Measurements from ENCODE around the gene PDE6D.

The PDE6D gene

DNA sequence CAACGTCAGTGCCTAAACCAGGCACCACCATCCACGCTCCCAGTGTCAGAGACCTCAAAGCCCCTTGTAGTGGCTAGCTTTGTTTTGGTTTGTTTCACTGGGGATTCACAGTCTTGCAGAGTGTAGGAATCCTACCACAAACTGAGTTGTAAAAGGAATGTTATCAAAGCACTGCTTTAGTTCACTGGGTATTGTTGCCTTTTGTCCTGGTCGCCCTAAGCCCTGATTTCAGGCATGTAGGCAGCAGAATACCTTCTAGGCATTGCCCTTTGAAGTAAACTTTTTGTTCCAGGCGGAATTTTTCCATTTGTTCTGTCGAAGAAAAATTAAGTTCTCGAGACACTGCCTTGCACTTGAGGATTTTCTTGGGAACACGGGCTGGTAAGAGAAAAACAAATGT, 43.3 kb downstream of the PDE6D start:
- TF ChIP-seq FOXM1 (IDR thresholded peaks at IDR 0.05; ENCODE audit: borderline replicate concordance) (no peak), SP1 (IDR thresholded peaks at IDR 0.05) (no peak), FOXK2 (IDR thresholded peaks at IDR 0.05) (no peak), ELF4 (IDR thresholded peaks at IDR 0.05) (no peak), ARNT (IDR thresholded peaks at IDR 0.05) (no peak), HDGF (IDR thresholded peaks at IDR 0.05; ENCODE audit: borderline replicate concordance) (no peak), FOXA1 (IDR thresholded peaks at IDR 0.05) (no peak), LEF1 (IDR thresholded peaks at IDR 0.05; ENCODE audit: borderline replicate concordance) (no peak), SUZ12 (IDR thresholded peaks at IDR 0.05) (no peak), CTBP1 (IDR thresholded peaks at IDR 0.05; ENCODE audit: borderline replicate concordance) (no peak)
- ChIA-PET POLR2A (no interaction called here), CTCF (interaction anchor here (1.0 kb wide), 1 partner anchor 22 kb away, joined by 3 read pairs; no protein-coding TSS in a partner anchor)
- no peak for DNase-seq (ENCODE audit: extremely low spot score)

DNA sequence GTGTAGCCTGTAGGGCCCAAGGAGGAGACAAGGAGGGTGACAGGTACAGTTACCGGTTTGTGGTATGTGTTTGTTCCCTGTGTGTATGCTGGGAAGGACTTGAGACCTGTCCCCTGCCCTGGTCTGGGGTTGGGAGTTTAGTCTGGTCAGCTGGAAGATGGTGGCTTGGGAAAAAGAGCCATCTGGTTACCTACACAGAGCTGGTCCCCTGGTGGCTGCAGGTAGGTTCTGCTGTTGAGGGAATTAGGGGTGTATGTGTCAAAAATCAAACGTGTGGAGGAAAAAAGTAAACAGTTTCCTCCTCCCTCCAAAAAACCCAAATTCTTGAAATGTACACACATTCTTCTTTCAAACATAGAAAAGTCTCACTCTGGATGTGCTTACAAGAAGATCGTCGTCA, 48.5 kb downstream of the PDE6D start:
- ChIA-PET POLR2A (no interaction called here), CTCF (no interaction called here)
- DNase-seq (ENCODE audit: extremely low spot score), result no peak
- TF ChIP-seq SUZ12 (IDR thresholded peaks at IDR 0.05) (no peak), FOXK2 (IDR thresholded peaks at IDR 0.05) (no peak)

DNA sequence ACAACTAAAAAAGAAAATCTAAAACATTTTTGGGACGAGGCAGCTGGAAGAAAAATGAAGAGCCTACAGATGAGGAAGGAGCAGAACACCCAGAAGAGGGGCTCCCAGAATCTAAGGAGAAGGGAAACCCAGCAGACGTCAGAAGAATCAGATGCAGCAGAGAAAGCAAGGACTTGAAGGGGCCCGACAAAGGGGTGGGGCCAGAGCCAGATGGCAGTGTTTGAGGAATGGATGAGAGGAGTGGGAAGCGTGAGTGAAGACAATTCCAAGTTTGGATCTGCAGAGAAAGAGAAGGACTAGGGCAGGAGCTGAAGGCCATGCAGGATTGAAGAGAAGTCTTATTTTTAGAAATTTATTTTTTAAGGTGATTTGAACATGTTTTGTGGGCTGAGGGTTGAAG, 53.5 kb downstream of the PDE6D start:
- ChIA-PET CTCF (interaction anchor here (0.9 to 1.5 kb wide), 2 partner anchors 13 to 50 kb away, joined by 3 to 4 read pairs; no protein-coding TSS in a partner anchor), POLR2A (no interaction called here)
- TF ChIP-seq NFRKB (IDR thresholded peaks at IDR 0.05) (no peak), HDGF (IDR thresholded peaks at IDR 0.05; ENCODE audit: borderline replicate concordance) (no peak), L3MBTL2 (conservative IDR thresholded peaks at IDR 0.05) (no peak), TARDBP (IDR thresholded peaks at IDR 0.05) (no peak), LEF1 (IDR thresholded peaks at IDR 0.05; ENCODE audit: borderline replicate concordance) (no peak), BHLHE40 (IDR thresholded peaks at IDR 0.05; ENCODE audit: borderline replicate concordance) (no peak), FOXA1 (IDR thresholded peaks at IDR 0.05) (no peak), ELF4 (IDR thresholded peaks at IDR 0.05) (no peak), SUZ12 (IDR thresholded peaks at IDR 0.05) (no peak), ZNF384 (IDR thresholded peaks at IDR 0.05) (no peak), ARNT (IDR thresholded peaks at IDR 0.05) (no peak), SP1 (IDR thresholded peaks at IDR 0.05) (no peak), FOXM1 (IDR thresholded peaks at IDR 0.05; ENCODE audit: borderline replicate concordance) (no peak), FOXK2 (IDR thresholded peaks at IDR 0.05) (no peak), CTBP1 (IDR thresholded peaks at IDR 0.05; ENCODE audit: borderline replicate concordance) (no peak)
- TF ChIP-seq, protein P1, sequence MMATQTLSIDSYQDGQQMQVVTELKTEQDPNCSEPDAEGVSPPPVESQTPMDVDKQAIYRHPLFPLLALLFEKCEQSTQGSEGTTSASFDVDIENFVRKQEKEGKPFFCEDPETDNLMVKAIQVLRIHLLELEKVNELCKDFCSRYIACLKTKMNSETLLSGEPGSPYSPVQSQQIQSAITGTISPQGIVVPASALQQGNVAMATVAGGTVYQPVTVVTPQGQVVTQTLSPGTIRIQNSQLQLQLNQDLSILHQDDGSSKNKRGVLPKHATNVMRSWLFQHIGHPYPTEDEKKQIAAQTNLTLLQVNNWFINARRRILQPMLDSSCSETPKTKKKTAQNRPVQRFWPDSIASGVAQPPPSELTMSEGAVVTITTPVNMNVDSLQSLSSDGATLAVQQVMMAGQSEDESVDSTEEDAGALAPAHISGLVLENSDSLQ (IDR thresholded peaks at IDR 0.05), result no peak
- no peak for DNase-seq (ENCODE audit: extremely low spot score)

DNA sequence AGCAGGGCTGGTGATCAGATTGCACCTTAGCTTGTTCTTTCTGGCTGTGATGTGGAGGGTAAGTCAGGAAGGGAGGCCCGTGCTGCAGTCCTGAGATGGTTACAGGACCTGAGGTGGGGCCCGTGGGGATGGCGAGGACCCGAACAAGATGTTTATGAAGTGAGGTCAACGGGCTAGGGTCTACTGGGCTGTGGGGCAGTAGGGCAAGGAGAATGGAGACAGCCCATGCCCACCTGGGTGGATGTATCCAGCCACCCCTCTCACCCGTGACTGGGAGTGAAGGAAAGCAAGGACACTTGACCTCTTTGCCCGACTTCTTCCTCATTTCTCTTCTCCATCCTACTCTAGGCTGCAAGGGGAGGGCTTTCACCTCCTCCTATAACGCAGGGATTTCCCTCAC, 54.8 kb downstream of the PDE6D start:
- no peak for TF ChIP-seq ARNT (IDR thresholded peaks at IDR 0.05)
- no peak for TF ChIP-seq FOXA1 (IDR thresholded peaks at IDR 0.05)
- TF ChIP-seq BHLHE40 (IDR thresholded peaks at IDR 0.05; ENCODE audit: borderline replicate concordance), result no peak
- TF ChIP-seq SP1 (IDR thresholded peaks at IDR 0.05), result no peak
- TF ChIP-seq NFRKB (IDR thresholded peaks at IDR 0.05), result no peak
- no peak for TF ChIP-seq TARDBP (IDR thresholded peaks at IDR 0.05)
- TF ChIP-seq L3MBTL2 (conservative IDR thresholded peaks at IDR 0.05), result no peak
- no peak for TF ChIP-seq CTBP1 (IDR thresholded peaks at IDR 0.05; ENCODE audit: borderline replicate concordance)
- no peak for TF ChIP-seq LEF1 (IDR thresholded peaks at IDR 0.05; ENCODE audit: borderline replicate concordance)
- no peak for TF ChIP-seq FOXM1 (IDR thresholded peaks at IDR 0.05; ENCODE audit: borderline replicate concordance)
- TF ChIP-seq FOXK2 (IDR thresholded peaks at IDR 0.05), result no peak
- TF ChIP-seq ZNF384 (IDR thresholded peaks at IDR 0.05), result no peak
- no peak for TF ChIP-seq HDGF (IDR thresholded peaks at IDR 0.05; ENCODE audit: borderline replicate concordance)
- TF ChIP-seq SUZ12 (IDR thresholded peaks at IDR 0.05), result no peak
- TF ChIP-seq ELF4 (IDR thresholded peaks at IDR 0.05), result no peak
- TF ChIP-seq, protein P1 (IDR thresholded peaks at IDR 0.05), result no peak
- ChIA-PET POLR2A (interaction anchor here (0.6 kb wide), 1 partner anchor 33 kb away, joined by 4 read pairs; no protein-coding TSS in a partner anchor), CTCF (interaction anchor here (3.1 kb wide), 1 partner anchor 12 kb away, joined by 20 read pairs; no protein-coding TSS in a partner anchor)
- DNase-seq (ENCODE audit: extremely low spot score), result no peak

DNA sequence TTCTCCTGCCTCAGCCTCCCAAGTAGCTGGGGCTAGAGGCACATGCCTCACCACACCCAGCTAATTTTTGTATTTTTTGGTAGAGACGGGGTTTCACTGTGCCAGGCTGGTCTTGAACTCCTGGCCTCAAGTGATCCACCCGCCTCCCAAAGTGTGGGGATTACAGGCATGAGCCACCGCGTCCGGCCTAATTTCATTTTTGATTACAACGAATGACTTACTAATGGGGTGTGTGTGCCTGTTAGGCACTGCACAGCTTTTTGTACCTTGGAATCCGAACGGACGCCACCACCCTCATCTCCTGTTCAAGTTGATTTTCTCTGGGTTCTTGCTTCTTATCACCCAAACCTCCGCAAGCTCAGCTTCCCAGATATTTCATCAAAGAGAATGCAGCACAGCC, 55.6 kb downstream of the PDE6D start:
- DNase-seq (ENCODE audit: extremely low spot score), result no peak
- no peak for TF ChIP-seq FOXM1 (IDR thresholded peaks at IDR 0.05; ENCODE audit: borderline replicate concordance)
- TF ChIP-seq LEF1 (IDR thresholded peaks at IDR 0.05; ENCODE audit: borderline replicate concordance), result no peak
- no peak for TF ChIP-seq FOXK2 (IDR thresholded peaks at IDR 0.05)
- no peak for TF ChIP-seq ELF4 (IDR thresholded peaks at IDR 0.05)
- TF ChIP-seq BHLHE40 (IDR thresholded peaks at IDR 0.05; ENCODE audit: borderline replicate concordance), result no peak
- TF ChIP-seq ARNT (IDR thresholded peaks at IDR 0.05), result no peak
- ChIA-PET POLR2A (interaction anchor here (0.6 to 1.2 kb wide), 2 partner anchors 12 to 34 kb away, joined by 3 to 4 read pairs; no protein-coding TSS in a partner anchor), CTCF (interaction anchor here (0.7 to 3.1 kb wide), 3 partner anchors 11 to 117 kb away, joined by 3 to 20 read pairs (median 3); no protein-coding TSS in a partner anchor)

DNA sequence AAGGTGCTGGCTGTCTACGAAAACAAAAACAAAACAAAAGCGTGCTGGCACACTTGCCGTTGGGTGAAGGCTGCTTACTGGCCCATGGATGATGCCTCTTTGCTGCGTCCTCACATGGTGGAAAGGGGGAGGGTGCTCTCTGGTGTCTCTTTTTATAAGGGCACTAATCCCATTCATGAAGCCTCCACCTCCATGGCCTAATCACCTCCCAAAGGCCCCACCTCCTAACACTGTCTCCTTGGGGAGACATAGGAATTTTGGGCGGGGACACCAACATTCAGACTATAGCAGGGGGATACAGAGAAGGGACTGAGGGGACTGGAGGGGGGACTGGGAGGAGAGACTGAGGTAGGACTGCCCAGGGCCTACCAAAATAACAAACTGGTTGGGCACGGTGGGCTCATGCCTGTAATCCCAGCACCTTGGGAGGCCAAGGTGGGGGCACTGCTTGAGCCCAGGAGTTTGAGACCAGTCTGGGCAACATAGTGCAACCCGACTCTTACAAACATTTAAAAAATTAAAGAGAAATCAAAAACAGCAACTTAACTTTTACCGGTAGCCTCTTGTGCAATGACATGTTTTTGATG, 58.3 kb downstream of the PDE6D start:
- ChIA-PET CTCF (no interaction called here), POLR2A (no interaction called here)
- DNase-seq (ENCODE audit: extremely low spot score), result no peak
- TF ChIP-seq FOXK2 (IDR thresholded peaks at IDR 0.05), result no peak
- TF ChIP-seq FOXA1 (IDR thresholded peaks at IDR 0.05), result no peak
- no peak for TF ChIP-seq BHLHE40 (IDR thresholded peaks at IDR 0.05; ENCODE audit: borderline replicate concordance)
- no peak for TF ChIP-seq L3MBTL2 (conservative IDR thresholded peaks at IDR 0.05)
- TF ChIP-seq TARDBP (IDR thresholded peaks at IDR 0.05), result no peak
- TF ChIP-seq LEF1 (IDR thresholded peaks at IDR 0.05; ENCODE audit: borderline replicate concordance), result no peak
- TF ChIP-seq ELF4 (IDR thresholded peaks at IDR 0.05), result no peak
- no peak for TF ChIP-seq NFRKB (IDR thresholded peaks at IDR 0.05)
- no peak for TF ChIP-seq SUZ12 (IDR thresholded peaks at IDR 0.05)
- no peak for TF ChIP-seq ZNF384 (IDR thresholded peaks at IDR 0.05)
- no peak for TF ChIP-seq ARNT (IDR thresholded peaks at IDR 0.05)
- TF ChIP-seq SP1 (IDR thresholded peaks at IDR 0.05), result no peak
- no peak for TF ChIP-seq HDGF (IDR thresholded peaks at IDR 0.05; ENCODE audit: borderline replicate concordance)
- TF ChIP-seq, protein P1 (IDR thresholded peaks at IDR 0.05), result no peak
- no peak for TF ChIP-seq FOXM1 (IDR thresholded peaks at IDR 0.05; ENCODE audit: borderline replicate concordance)
